Spleen (tissue), 7 donors: ENCODE data around the gene ITM2C.

Experiments used
- POLR2A ChIP-seq, 3 donors: fragments of 450-650 bp; IDR thresholded peaks; one replicate each; pipeline ENCODE4 v1.5.1; 2017; ENCODE audit warnings: antibody characterized with exemption in 3 of 3, mild to moderate bottlenecking in 1 of 3
- TF ChIP-seq, protein P1 (sequence below), 11 experiments: fragments of 200-600 bp in 7 of 11; fragments of 450-650 bp in 4 of 11; sonication (generic) in 4 of 11; IDR thresholded peaks in 8 of 11; conservative IDR thresholded peaks in 3 of 11; 1 replicate in 7 of 11; 2 replicates in 4 of 11; pipeline versions ENCODE4 v1.4.0 to v1.8.0; 2016 to 2021; ENCODE audit warnings: antibody characterized with exemption in 11 of 11, inconsistent platforms in 4 of 11, mild to moderate bottlenecking in 1 of 11
- donor health status: DM: no; HTN: no; CAD: no; lungs with moderate emphysema.
- donor health status: DM: no; HTN: no; CAD: no.
- donor health status: DM: no; HTN: no; CAD: no.

GRCh38 chr2:230865307-230865765 lies 594 bp downstream of the ITM2C start:
- TF ChIP-seq, protein P1, sequence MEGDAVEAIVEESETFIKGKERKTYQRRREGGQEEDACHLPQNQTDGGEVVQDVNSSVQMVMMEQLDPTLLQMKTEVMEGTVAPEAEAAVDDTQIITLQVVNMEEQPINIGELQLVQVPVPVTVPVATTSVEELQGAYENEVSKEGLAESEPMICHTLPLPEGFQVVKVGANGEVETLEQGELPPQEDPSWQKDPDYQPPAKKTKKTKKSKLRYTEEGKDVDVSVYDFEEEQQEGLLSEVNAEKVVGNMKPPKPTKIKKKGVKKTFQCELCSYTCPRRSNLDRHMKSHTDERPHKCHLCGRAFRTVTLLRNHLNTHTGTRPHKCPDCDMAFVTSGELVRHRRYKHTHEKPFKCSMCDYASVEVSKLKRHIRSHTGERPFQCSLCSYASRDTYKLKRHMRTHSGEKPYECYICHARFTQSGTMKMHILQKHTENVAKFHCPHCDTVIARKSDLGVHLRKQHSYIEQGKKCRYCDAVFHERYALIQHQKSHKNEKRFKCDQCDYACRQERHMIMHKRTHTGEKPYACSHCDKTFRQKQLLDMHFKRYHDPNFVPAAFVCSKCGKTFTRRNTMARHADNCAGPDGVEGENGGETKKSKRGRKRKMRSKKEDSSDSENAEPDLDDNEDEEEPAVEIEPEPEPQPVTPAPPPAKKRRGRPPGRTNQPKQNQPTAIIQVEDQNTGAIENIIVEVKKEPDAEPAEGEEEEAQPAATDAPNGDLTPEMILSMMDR (IDR thresholded peaks at IDR 0.05 in 8 of 11, conservative IDR thresholded peaks at IDR 0.05 in 3 of 11) = no peak
- no peak for TF ChIP-seq POLR2A (IDR thresholded peaks at IDR 0.05)
